GM19467 (cell line): Measurements from ENCODE around the gene VGLL1.
A peak's percentile ranks its signal among the peaks of the same experiment; 100 is the strongest.

Experiments
- ATAC-seq: cut with Tn5 transposase; IDR thresholded peaks from one replicate; pipeline ENCODE4 v1.9.1; 2021; ENCODE audit warnings: mild to moderate bottlenecking, moderate library complexity; ENCODE audit not compliant: unreplicated experiment

VGLL1 gene

GRCh38 chrX:136549226-136549625 lies 17.2 kb downstream of the VGLL1 start:
- no peak for ATAC-seq

- ATAC-seq: no peak
Observed at GRCh38 chrX:136551410-136551809, 19.4 kb downstream of the VGLL1 start.

GRCh38 chrX:136555694-136556093 lies 23.7 kb downstream of the VGLL1 start:
- no peak for ATAC-seq

- ATAC-seq: peak; percentile 64
Observed at GRCh38 chrX:136572030-136572429, 40.0 kb downstream of the VGLL1 start.

- ATAC-seq: no peak
Observed at GRCh38 chrX:136574548-136574947, 42.5 kb downstream of the VGLL1 start.

- no peak for ATAC-seq
Observed at GRCh38 chrX:136577552-136577951, 45.5 kb downstream of the VGLL1 start.

GRCh38 chrX:136580316-136580715 lies 48.3 kb downstream of the VGLL1 start:
- no peak for ATAC-seq

GRCh38 chrX:136582624-136583023 lies 50.6 kb downstream of the VGLL1 start:
- no peak for ATAC-seq

- ATAC-seq: no peak
Observed at GRCh38 chrX:136584545-136584944, 52.5 kb downstream of the VGLL1 start.

- ATAC-seq: no peak
Observed at GRCh38 chrX:136585262-136585661, 53.2 kb downstream of the VGLL1 start.

GRCh38 chrX:136585960-136586359 lies 53.9 kb downstream of the VGLL1 start:
- ATAC-seq: no peak

- ATAC-seq: no peak
Observed at GRCh38 chrX:136586386-136586785, 54.4 kb downstream of the VGLL1 start.

- ATAC-seq: no peak
Observed at GRCh38 chrX:136587532-136587931, 55.5 kb downstream of the VGLL1 start.

- ATAC-seq: peak; percentile 57
Observed at GRCh38 chrX:136588036-136588435, 56.0 kb downstream of the VGLL1 start.

- ATAC-seq: no peak
Observed at GRCh38 chrX:136589966-136590365, 58.0 kb downstream of the VGLL1 start.

- no peak for ATAC-seq
Observed at GRCh38 chrX:136597356-136597755, 65.3 kb downstream of the VGLL1 start.

GRCh38 chrX:136597954-136598353 lies 65.9 kb downstream of the VGLL1 start:
- ATAC-seq: no peak

- no peak for ATAC-seq
Observed at GRCh38 chrX:136598631-136599030, 66.6 kb downstream of the VGLL1 start.

- no peak for ATAC-seq
Observed at GRCh38 chrX:136600059-136600458, 68.0 kb downstream of the VGLL1 start.
